Liver (tissue), 3 donors: ENCODE measurements around the gene COL3A1.

Source experiments
- RAD21 ChIP-seq, 2 donors: IDR thresholded peaks; 2 replicates each; pipeline ENCODE4 v1.6.1; 2016; ENCODE audit warnings: antibody characterized with exemption in 2 of 2, mild to moderate bottlenecking in 2 of 2
- TAF1 ChIP-seq: conservative IDR thresholded peaks from 2 replicates; pipeline ENCODE4 v1.6.1; 2016; ENCODE audit warnings: antibody characterized with exemption, mild to moderate bottlenecking
- TF ChIP-seq, protein P1 (sequence below): fragments of 150-350 bp; IDR thresholded peaks from 2 replicates; pipeline ENCODE4 v1.5.1; 2017; ENCODE audit warnings: improper control_type of control experiment, low read depth, low read length; ENCODE audit not compliant: missing input control
- donor health status: healthy.
- donor health status: healthy.

DNA sequence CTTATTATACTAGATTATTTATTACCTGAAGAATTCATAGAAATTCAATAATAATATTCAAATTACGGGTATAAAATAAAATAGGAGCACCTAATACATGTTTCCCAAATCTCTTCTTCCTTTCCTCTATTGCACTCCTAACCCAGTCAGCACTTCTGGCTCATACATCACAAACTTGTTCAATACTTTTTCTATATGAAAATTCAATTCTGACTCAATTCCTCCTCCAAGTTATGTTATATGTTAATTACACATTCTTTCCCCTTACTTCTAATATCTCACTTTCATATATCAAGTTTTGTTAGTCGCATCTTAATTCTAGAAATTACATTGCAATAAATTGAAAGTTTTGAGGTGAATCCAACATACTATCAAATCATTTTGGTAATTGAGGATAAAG is 17.9 kb upstream of the COL3A1 start:
- TF ChIP-seq, protein P1, sequence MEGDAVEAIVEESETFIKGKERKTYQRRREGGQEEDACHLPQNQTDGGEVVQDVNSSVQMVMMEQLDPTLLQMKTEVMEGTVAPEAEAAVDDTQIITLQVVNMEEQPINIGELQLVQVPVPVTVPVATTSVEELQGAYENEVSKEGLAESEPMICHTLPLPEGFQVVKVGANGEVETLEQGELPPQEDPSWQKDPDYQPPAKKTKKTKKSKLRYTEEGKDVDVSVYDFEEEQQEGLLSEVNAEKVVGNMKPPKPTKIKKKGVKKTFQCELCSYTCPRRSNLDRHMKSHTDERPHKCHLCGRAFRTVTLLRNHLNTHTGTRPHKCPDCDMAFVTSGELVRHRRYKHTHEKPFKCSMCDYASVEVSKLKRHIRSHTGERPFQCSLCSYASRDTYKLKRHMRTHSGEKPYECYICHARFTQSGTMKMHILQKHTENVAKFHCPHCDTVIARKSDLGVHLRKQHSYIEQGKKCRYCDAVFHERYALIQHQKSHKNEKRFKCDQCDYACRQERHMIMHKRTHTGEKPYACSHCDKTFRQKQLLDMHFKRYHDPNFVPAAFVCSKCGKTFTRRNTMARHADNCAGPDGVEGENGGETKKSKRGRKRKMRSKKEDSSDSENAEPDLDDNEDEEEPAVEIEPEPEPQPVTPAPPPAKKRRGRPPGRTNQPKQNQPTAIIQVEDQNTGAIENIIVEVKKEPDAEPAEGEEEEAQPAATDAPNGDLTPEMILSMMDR = no peak
- TF ChIP-seq TAF1 (no peak), RAD21 (IDR thresholded peaks at IDR 0.05) (no peak)
